Fibroblast of mammary gland (primary cell): ENCODE data around the gene ULK4.

ENCODE experiments used
- DNase-seq: peaks from one replicate; pipeline ENCODE4 v3.0.0-alpha.2; 2010; ENCODE audit warnings: low read depth
- H3K4me3 ChIP-seq: 2 replicates; pipeline ENCODE4 v1.5.1; 2011; ENCODE audit warnings: low read depth, mild to moderate bottlenecking, low read length, moderate library complexity; ENCODE audit not compliant: control insufficient read depth
- TF ChIP-seq, protein P1 (sequence below): conservative IDR thresholded peaks from 2 replicates; pipeline ENCODE4 v1.5.1; 2011; ENCODE audit warnings: low read depth, low read length, inconsistent platforms; ENCODE audit not compliant: control insufficient read depth, insufficient read depth

The ULK4 gene

DNA sequence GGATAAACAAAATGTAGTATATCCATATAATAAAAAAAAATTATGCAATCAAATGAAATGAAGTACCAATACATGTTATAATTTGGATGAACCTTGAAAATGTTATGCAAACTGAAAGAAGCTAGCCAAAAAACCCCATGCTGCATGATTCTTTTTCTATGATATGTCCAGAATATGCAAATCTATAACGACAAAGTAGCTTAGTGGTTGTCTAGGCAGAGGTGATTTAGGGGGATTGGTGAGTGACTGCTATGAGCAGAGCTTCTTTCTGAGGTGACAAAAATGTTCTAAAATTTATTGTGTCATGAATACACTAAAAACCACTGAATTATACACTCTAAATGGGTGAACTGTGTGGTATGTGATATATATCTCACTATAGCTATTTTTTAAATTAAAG, 438.0 kb downstream of the ULK4 start:
- no peak overlapping the region for H3K4me3 ChIP-seq
- TF ChIP-seq, protein P1, sequence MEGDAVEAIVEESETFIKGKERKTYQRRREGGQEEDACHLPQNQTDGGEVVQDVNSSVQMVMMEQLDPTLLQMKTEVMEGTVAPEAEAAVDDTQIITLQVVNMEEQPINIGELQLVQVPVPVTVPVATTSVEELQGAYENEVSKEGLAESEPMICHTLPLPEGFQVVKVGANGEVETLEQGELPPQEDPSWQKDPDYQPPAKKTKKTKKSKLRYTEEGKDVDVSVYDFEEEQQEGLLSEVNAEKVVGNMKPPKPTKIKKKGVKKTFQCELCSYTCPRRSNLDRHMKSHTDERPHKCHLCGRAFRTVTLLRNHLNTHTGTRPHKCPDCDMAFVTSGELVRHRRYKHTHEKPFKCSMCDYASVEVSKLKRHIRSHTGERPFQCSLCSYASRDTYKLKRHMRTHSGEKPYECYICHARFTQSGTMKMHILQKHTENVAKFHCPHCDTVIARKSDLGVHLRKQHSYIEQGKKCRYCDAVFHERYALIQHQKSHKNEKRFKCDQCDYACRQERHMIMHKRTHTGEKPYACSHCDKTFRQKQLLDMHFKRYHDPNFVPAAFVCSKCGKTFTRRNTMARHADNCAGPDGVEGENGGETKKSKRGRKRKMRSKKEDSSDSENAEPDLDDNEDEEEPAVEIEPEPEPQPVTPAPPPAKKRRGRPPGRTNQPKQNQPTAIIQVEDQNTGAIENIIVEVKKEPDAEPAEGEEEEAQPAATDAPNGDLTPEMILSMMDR = no peak
- no peak for DNase-seq

DNA sequence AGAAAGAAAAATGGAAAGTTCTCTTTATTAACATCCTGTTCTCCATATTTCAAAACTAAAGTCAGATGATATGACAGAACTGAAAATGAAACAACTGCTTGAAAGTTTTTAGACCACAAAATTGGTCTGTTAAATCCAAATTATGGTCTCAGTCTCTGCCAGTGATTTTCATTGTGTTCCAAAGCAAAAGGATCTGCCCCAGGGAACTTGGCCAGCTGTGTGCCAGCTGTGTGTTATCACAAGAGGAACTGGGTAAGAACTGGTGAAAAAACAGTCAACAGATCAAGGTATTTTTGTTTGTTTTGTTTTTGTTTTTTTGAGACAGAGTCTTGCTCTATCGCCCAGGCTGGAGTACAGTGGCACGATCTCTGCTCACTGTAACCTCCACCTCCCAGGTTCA, 439.3 kb downstream of the ULK4 start:
- TF ChIP-seq, protein P1 = no peak
- no peak for DNase-seq
- no peak overlapping the region for H3K4me3 ChIP-seq

DNA sequence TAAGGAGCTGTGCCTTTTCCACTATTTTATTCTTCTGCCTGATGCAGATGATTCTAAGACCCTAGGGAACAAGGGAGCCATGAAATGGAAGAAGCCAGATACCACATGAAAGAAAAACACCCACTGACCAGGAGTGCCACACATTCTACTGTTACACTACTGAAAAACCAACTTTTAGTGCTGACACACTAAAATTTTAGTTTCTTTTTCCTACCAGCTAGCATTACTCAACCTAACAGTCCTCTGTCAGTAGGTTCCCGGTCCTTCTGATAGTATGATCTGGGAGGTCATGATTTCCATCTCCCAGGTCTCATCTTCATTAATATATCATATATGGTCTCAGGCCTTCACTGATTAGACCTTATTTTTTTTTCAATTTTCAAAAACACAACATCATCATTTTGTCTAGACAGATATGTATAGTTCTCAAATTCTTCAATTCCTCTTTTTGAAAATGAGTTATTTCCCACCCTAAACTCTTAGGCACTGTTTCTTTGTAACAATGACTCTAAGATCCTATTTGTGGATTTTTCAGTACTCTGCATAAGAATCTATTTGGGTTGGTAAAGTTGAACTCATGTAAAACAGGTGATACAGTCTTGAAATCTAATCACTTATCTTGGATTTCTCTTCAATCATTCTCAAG, 440.8 kb downstream of the ULK4 start:
- DNase-seq = no peak
- no peak overlapping the region for H3K4me3 ChIP-seq
- TF ChIP-seq, protein P1 = no peak

DNA sequence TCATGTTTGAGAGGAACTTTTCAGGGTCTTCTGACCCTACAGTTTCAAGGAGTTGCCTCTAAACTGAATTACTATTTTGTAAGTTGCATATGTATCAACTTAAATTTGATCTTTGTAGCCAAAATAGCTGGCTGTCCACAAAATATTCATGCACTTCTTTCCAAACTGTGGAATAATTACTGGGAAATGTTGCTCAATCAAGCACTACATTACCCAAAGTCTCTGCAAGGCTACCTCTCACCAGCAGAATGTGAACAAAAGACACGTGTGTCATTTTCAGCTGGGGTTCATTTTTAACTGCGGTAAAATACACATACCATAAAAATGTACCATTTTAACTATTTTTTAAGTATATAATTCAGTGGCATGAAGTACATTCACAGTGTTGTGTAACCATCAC, 442.2 kb downstream of the ULK4 start:
- no peak for DNase-seq
- TF ChIP-seq, protein P1 = no peak
- no peak overlapping the region for H3K4me3 ChIP-seq

DNA sequence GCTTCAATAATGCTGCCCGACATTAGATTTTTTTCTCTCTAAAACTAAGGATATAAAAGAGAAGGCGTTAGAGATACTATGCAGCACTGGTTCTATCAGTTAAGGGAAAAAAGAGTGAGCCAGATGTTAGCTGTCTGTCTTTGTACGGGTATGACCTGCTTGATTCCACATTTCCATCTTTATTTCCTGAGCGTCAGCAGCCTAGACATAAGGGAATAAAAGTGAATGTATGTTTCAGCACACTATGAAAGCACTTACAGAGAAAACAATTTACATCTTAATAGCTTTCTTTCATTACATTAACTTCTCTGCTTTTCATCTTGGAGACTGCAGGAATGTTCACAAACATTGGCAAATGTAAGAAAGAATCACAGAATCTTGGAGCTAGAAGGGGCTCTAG, 443.3 kb downstream of the ULK4 start:
- no peak overlapping the region for H3K4me3 ChIP-seq
- DNase-seq = no peak
- TF ChIP-seq, protein P1 = no peak

DNA sequence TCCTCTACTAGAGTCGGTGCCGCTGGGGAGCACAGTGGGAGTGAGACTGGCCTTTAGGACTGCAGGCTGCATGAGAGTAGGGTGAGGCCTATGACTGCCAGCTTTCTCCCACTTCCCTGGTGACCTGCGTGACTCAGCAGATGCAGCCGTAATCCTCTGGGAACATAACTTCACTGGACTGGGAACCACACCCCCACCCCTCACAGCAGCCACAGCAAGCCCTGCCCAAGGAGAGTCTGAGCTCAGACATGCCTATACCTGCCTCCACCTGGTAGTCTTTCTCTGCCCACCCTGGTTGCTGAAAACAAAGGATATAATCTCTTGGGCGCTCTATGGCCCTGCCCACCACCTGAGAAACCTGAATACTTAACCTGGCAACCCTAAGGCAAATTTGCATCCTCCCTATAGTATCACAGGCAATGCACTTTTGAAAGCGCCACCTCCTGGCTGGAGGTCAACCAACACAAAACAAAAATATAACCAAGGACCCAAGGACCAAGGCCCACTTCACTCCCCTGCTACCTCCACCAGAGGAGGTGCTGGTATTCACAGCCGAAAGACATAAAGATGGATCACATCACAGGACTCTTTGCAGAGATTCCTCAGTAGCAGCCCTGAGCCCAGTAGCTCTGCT, 453.7 kb downstream of the ULK4 start:
- DNase-seq = peak; percentile 19
- no peak overlapping the region for H3K4me3 ChIP-seq
- TF ChIP-seq, protein P1 = no peak
